G401.6 (cell line): ENCODE results near the gene MED12L.
A peak's percentile ranks its signal among the peaks of the same experiment; 100 is the strongest.

Source experiments
- FAIRE-seq: peaks from 2 replicates; lab custom pipeline; 2012; peaks lifted over from hg19 to GRCh38; lab: Jason Lieb, UNC

The MED12L gene

GRCh38 chr3:151328298-151328995, 243.0 kb downstream of the MED12L start:
- FAIRE-seq, result no peak

GRCh38 chr3:151329363-151329762, 243.9 kb downstream of the MED12L start, which contains the start of gene P2RY13:
TSS of gene P2RY13 (minus strand) at chr3:151329549. CDS start at chr3:151329528, 21 bp downstream.
- no peak for FAIRE-seq

- no peak for FAIRE-seq
These were observed 244.9 kb downstream of the MED12L start for GRCh38 chr3:151330379-151330778.

- no peak for FAIRE-seq
These were observed 245.4 kb downstream of the MED12L start for GRCh38 chr3:151330899-151331298.

GRCh38 chr3:151331696-151332095, 246.2 kb downstream of the MED12L start:
- no peak for FAIRE-seq

GRCh38 chr3:151345859-151346258, 260.4 kb downstream of the MED12L start:
- FAIRE-seq, result no peak

GRCh38 chr3:151346292-151346691, 260.8 kb downstream of the MED12L start:
- no peak for FAIRE-seq

GRCh38 chr3:151347432-151347831, 262.0 kb downstream of the MED12L start:
- FAIRE-seq, result no peak

GRCh38 chr3:151350656-151351055, 265.2 kb downstream of the MED12L start:
- no peak for FAIRE-seq

GRCh38 chr3:151351219-151351618, 265.8 kb downstream of the MED12L start:
- no peak for FAIRE-seq

- FAIRE-seq, result no peak
These were observed 266.2 kb downstream of the MED12L start for GRCh38 chr3:151351648-151352047.

GRCh38 chr3:151356794-151357462, 271.5 kb downstream of the MED12L start:
- FAIRE-seq, result no peak

- FAIRE-seq, result no peak
These were observed 272.0 kb downstream of the MED12L start for GRCh38 chr3:151357463-151357850.

- FAIRE-seq, result no peak
These were observed 277.3 kb downstream of the MED12L start for GRCh38 chr3:151362751-151363174.

GRCh38 chr3:151366993-151367392, 281.5 kb downstream of the MED12L start:
- FAIRE-seq, result no peak

- no peak for FAIRE-seq
These were observed 282.0 kb downstream of the MED12L start for GRCh38 chr3:151367448-151367847.

GRCh38 chr3:151371526-151371925, 286.1 kb downstream of the MED12L start:
- FAIRE-seq, result no peak

GRCh38 chr3:151372063-151372820, 286.8 kb downstream of the MED12L start:
- no peak for FAIRE-seq

GRCh38 chr3:151377768-151378385, 292.4 kb downstream of the MED12L start:
- no peak for FAIRE-seq

- FAIRE-seq, result peak; percentile 6
These were observed 293.7 kb downstream of the MED12L start for GRCh38 chr3:151379083-151379734.

- no peak for FAIRE-seq
These were observed 297.2 kb downstream of the MED12L start for GRCh38 chr3:151382671-151383070.

- no peak for FAIRE-seq
These were observed 297.6 kb downstream of the MED12L start for GRCh38 chr3:151383111-151383510.
